Neuronal stem cell (in vitro differentiated cells): ENCODE measurements around the gene ANK2.

ENCODE experiments used
- DNase-seq: peaks from one replicate; pipeline ENCODE4 v3.0.0-alpha.2; 2013; ENCODE audit warnings: low spot score
- H2AFZ ChIP-seq: one replicate; pipeline ENCODE4 v1.6.1; 2013; ENCODE audit warnings: mild to moderate bottlenecking, low read length, inconsistent platforms
- H2AK5ac ChIP-seq: 2 replicates; pipeline ENCODE4 v1.6.1; 2013; ENCODE audit warnings: low read depth, mild to moderate bottlenecking, inconsistent platforms, low read length, moderate library complexity, mixed read lengths
- H2BK120ac ChIP-seq: 2 replicates; pipeline ENCODE4 v1.6.1; 2013; ENCODE audit warnings: low read depth, mild to moderate bottlenecking, inconsistent platforms, low read length, moderate library complexity, mixed read lengths
- H2BK12ac ChIP-seq: one replicate; pipeline ENCODE4 v1.6.1; 2013; ENCODE audit warnings: low read length, inconsistent platforms
- H2BK15ac ChIP-seq: 2 replicates; pipeline ENCODE4 v1.6.1; 2013; ENCODE audit warnings: mild to moderate bottlenecking, low read length, inconsistent platforms, mixed read lengths
- H2BK5ac ChIP-seq: one replicate; pipeline ENCODE4 v1.6.1; 2013; ENCODE audit warnings: inconsistent platforms, mild to moderate bottlenecking, low read length, moderate library complexity
- H3K14ac ChIP-seq: one replicate; pipeline ENCODE4 v1.6.1; 2013; ENCODE audit warnings: low read length, inconsistent platforms
- H3K18ac ChIP-seq: 2 replicates; pipeline ENCODE4 v1.6.1; 2013; ENCODE audit warnings: low read length, inconsistent platforms
- H3K23ac ChIP-seq: 2 replicates; pipeline ENCODE4 v1.6.1; 2013; ENCODE audit warnings: low read depth, mild to moderate bottlenecking, mixed read lengths, low read length, inconsistent platforms; ENCODE audit not compliant: poor library complexity
- H3K27ac ChIP-seq: replicated peaks from 3 replicates; pipeline ENCODE4 v1.5.1; 2013; ENCODE audit warnings: low read length, inconsistent platforms
- H3K27me3 ChIP-seq, 3 experiments: 2 replicates each; pipeline ENCODE4 v1.6.1; 2013; ENCODE audit warnings: low read length in 3 of 3, mild to moderate bottlenecking in 2 of 3, inconsistent platforms in 1 of 3, low read depth in 1 of 3, mixed read lengths in 1 of 3, moderate library complexity in 1 of 3; ENCODE audit not compliant: control insufficient read depth in 3 of 3, insufficient read depth in 3 of 3
- H3K36me3 ChIP-seq, 2 donors: replicated peaks in 1 of 2; 2 replicates each; pipeline ENCODE4 v1.6.1; 2013; ENCODE audit warnings: low read length in 2 of 2; ENCODE audit not compliant: control insufficient read depth in 2 of 2, insufficient read depth in 2 of 2
- H3K4ac ChIP-seq: 2 replicates; pipeline ENCODE4 v1.6.1; 2013; ENCODE audit warnings: inconsistent platforms, mild to moderate bottlenecking, low read length, moderate library complexity
- H3K4me1 ChIP-seq, 2 donors: 1 replicate in 1 of 2; 2 replicates in 1 of 2; pipeline ENCODE4 v1.6.1; 2013; ENCODE audit warnings: low read length in 2 of 2, low read depth in 1 of 2; ENCODE audit not compliant: control insufficient read depth in 2 of 2, insufficient read depth in 1 of 2
- H3K4me2 ChIP-seq: one replicate; pipeline ENCODE4 v1.6.1; 2013; ENCODE audit warnings: mild to moderate bottlenecking, low read length, inconsistent platforms; ENCODE audit not compliant: insufficient read depth, poor library complexity, severe bottlenecking
- H3K4me3 ChIP-seq, 2 donors: 2 replicates each; pipeline ENCODE4 v1.5.1; 2013; ENCODE audit warnings: low read length in 2 of 2, mild to moderate bottlenecking in 2 of 2, inconsistent platforms in 1 of 2, moderate library complexity in 1 of 2
- H3K79me1 ChIP-seq: one replicate; pipeline ENCODE4 v1.6.1; 2013; ENCODE audit warnings: low read depth, mild to moderate bottlenecking, inconsistent platforms, low read length, moderate library complexity
- H3K9ac ChIP-seq: one replicate; pipeline ENCODE4 v1.6.1; 2013; ENCODE audit warnings: mild to moderate bottlenecking, low read depth, low read length, inconsistent platforms; ENCODE audit not compliant: poor library complexity
- H3K9me3 ChIP-seq, 2 donors: replicated peaks in 1 of 2; 2 replicates each; pipeline versions ENCODE3 to v1.6.1; 2013; ENCODE audit warnings: low read length in 2 of 2, mild to moderate bottlenecking in 2 of 2, inconsistent platforms in 1 of 2, low read depth in 1 of 2, mixed read lengths in 1 of 2, moderate library complexity in 1 of 2; ENCODE audit not compliant: control insufficient read depth in 2 of 2, insufficient read depth in 1 of 2
- H4K8ac ChIP-seq: one replicate; pipeline ENCODE4 v1.6.1; 2013; ENCODE audit warnings: low read depth, mild to moderate bottlenecking, inconsistent platforms, low read length, moderate library complexity
- H4K91ac ChIP-seq: one replicate; pipeline ENCODE4 v1.6.1; 2013; ENCODE audit warnings: low read length, low read depth, mild to moderate bottlenecking, inconsistent platforms; ENCODE audit not compliant: poor library complexity
- WGBS, 2 donors: extraction: QIAGEN DNeasy Blood & Tissue Kit; methylation state at CpG; one replicate each; pipeline ENCODE4 v1.1.7; 2013; ENCODE audit warnings: missing lambda C conversion rate in 2 of 2, mixed read lengths in 1 of 2; ENCODE audit not compliant: insufficient read length in 2 of 2, insufficient replicate concordance in 1 of 2; ENCODE audit errors: extremely low coverage in 2 of 2; 5-methylcytosine and 5-hydroxymethylcytosine counted together

The ANK2 gene

DNA sequence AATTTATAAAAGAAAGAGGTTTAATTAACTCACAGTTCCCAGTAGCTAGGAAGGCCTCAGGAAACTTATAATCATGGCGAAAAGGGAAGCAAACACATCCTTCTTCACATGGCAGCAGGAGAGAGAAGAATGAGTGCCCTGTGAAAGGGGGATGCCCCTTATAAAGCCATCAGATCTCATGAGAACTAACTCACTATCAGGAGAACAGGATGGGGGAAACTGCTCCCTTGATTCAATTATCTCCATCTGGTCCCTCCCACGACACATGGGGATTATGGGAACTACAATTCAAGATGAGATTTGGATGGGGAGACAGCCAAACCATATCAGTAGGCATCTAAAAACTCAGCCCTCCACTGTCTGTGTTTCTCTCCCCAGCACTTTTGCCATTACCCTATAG lies 22.4 kb downstream of the ANK2 start:
- no peak overlapping the region for H2BK5ac ChIP-seq
- no peak overlapping the region for H3K18ac ChIP-seq
- H2BK120ac ChIP-seq: no peak overlapping the region
- H3K4ac ChIP-seq: no peak overlapping the region
- no peak overlapping the region for H2AFZ ChIP-seq
- WGBS, 2 donors: no CpG with 5 or more reads among the region's 2 CpGs
- H2AK5ac ChIP-seq: no peak overlapping the region
- no peak overlapping the region for H2BK12ac ChIP-seq
- H3K9me3 ChIP-seq: peaks cover 0 to 1% of the 10 kb centered on the region in 2 donors
- H3K9ac ChIP-seq: no peak overlapping the region
- H3K4me3 ChIP-seq: no peak overlapping the region
- H2BK15ac ChIP-seq: no peak overlapping the region
- no peak overlapping the region for H3K23ac ChIP-seq
- H3K4me2 ChIP-seq: no peak overlapping the region
- DNase-seq: no peak
- H4K8ac ChIP-seq: no peak overlapping the region
- peaks cover 5 to 6% of the 10 kb centered on the region in 2 donors for H3K4me1 ChIP-seq
- H3K79me1 ChIP-seq: no peaks in the 10 kb centered on the region
- no peak overlapping the region for H4K91ac ChIP-seq
- H3K27me3 ChIP-seq: peaks cover 0 to 6% (median 2%) of the 10 kb centered on the region in 3 experiments
- H3K36me3 ChIP-seq: peaks cover 0 to 2% of the 10 kb centered on the region in 2 donors
- no peak overlapping the region for H3K27ac ChIP-seq
- no peak overlapping the region for H3K14ac ChIP-seq

DNA sequence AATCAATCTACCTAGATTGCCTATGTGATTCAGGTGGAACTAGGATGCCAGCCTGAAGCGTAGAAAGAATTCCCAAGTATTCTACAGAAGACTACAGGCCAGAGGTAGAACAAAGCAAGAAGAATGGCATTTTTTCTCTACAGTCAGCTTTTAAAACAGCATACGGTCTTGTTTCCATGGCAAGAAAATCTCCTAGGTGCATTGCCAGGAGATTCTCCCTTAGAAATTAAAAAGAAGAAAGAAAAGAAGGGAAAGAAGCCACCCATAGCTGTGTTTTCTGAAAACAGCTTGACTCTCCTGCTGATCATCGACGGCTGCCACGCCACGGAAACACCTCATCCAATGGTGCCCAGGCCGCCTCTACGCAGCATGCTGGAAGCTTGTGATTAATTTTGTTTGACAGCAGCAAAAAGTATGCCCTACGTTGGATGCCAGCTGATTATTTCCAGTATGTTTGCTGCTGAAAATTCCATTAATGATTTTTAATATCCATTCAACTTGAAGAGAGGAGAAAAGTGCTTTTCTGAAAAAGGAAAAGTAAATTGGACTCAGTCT lies 24.1 kb downstream of the ANK2 start:
- H3K4me1 ChIP-seq: peaks cover 11 to 15% of the 10 kb centered on the region in 2 donors
- H3K14ac ChIP-seq: no peak overlapping the region
- H3K23ac ChIP-seq: no peak overlapping the region
- H4K91ac ChIP-seq: no peak overlapping the region
- WGBS, 2 donors: no CpG with 5 or more reads among the region's 9 CpGs
- no peak overlapping the region for H3K4me3 ChIP-seq
- no peaks in the 10 kb centered on the region for H3K36me3 ChIP-seq
- H3K27me3 ChIP-seq: peaks cover 0 to 2% (median 0%) of the 10 kb centered on the region in 3 experiments
- no peak overlapping the region for H2AK5ac ChIP-seq
- no peak overlapping the region for H3K18ac ChIP-seq
- no peak overlapping the region for H2AFZ ChIP-seq
- no peak overlapping the region for H2BK120ac ChIP-seq
- H3K4me2 ChIP-seq: no peak overlapping the region
- H3K79me1 ChIP-seq: no peaks in the 10 kb centered on the region
- H3K27ac ChIP-seq: no peak overlapping the region
- no peak overlapping the region for H2BK12ac ChIP-seq
- DNase-seq: no peak
- no peak overlapping the region for H3K9ac ChIP-seq
- no peak overlapping the region for H4K8ac ChIP-seq
- H2BK15ac ChIP-seq: no peak overlapping the region
- H3K9me3 ChIP-seq: peaks cover 0 to 1% of the 10 kb centered on the region in 2 donors
- H2BK5ac ChIP-seq: no peak overlapping the region
- no peak overlapping the region for H3K4ac ChIP-seq

GRCh38 chr4:113077575-113077974 lies 28.1 kb downstream of the ANK2 start:
- no peak overlapping the region for H2BK12ac ChIP-seq
- H2AFZ ChIP-seq: peak overlapping the region; percentile 87

GRCh38 chr4:113078066-113078465 lies 28.6 kb downstream of the ANK2 start:
- Histone ChIP-seq H2BK5ac (no peak overlapping the region), H2BK120ac (no peak overlapping the region), H3K9ac (no peak overlapping the region), H3K4me1 (peaks cover 11 to 13% of the 10 kb centered on the region in 2 donors), H3K23ac (no peak overlapping the region), H2AK5ac (no peak overlapping the region), H2AFZ (peak overlapping the region; percentile 87), H3K79me1 (no peaks in the 10 kb centered on the region), H3K9me3 (no peaks in the 10 kb centered on the region), H2BK15ac (no peak overlapping the region), H3K27ac (peak overlapping the region; percentile 83), H3K4ac (no peak overlapping the region), H3K4me3 (no peak overlapping the region), H4K8ac (no peak overlapping the region), H4K91ac (no peak overlapping the region), H3K36me3 (no peaks in the 10 kb centered on the region), H3K18ac (no peak overlapping the region), H3K14ac (no peak overlapping the region), H2BK12ac (no peak overlapping the region), H3K4me2 (no peak overlapping the region), H3K27me3 (no peaks in the 10 kb centered on the region)
- no peak for DNase-seq
- WGBS, 2 donors: no CpG with 5 or more reads among the region's 5 CpGs

More at GRCh38 chr4:113077575-113077974, 28.1 kb downstream of the ANK2 start:
- Histone ChIP-seq H3K9me3 (no peaks in the 10 kb centered on the region), H3K4ac (no peak overlapping the region), H4K8ac (no peak overlapping the region), H3K36me3 (no peaks in the 10 kb centered on the region), H3K4me2 (peak overlapping the region; percentile 31), H4K91ac (no peak overlapping the region), H2BK5ac (no peak overlapping the region), H3K4me3 (no peak overlapping the region), H3K79me1 (no peaks in the 10 kb centered on the region), H3K14ac (no peak overlapping the region), H2AK5ac (no peak overlapping the region), H3K27ac (peak overlapping the region; percentile 83), H2BK15ac (no peak overlapping the region), H3K9ac (no peak overlapping the region), H2BK120ac (no peak overlapping the region), H3K23ac (no peak overlapping the region), H3K27me3 (no peaks in the 10 kb centered on the region), H3K4me1 (peaks cover 11 to 13% of the 10 kb centered on the region in 2 donors), H3K18ac (no peak overlapping the region)
- peak; percentile 38 for DNase-seq
- no CpG with 5 or more reads among the region's 1 CpG for WGBS, 2 donors
